ENCODE data around the gene SLC41A1.
"Not testable (repeated sequence)": the region's sequence is repeated elsewhere in the genome, so short reads cannot be mapped to it uniquely, and the experiment has no call there.

The SLC41A1 gene

GRCh38 chr1:205812878-205813754 is at the start of gene SLC41A1:
Gene SLC41A1, minus strand, starts transcription at chr1:205813198. Its CDS starts 2,757 bp downstream, at chr1:205810441.
- peak; percentile 70 for DNase-seq

DNA sequence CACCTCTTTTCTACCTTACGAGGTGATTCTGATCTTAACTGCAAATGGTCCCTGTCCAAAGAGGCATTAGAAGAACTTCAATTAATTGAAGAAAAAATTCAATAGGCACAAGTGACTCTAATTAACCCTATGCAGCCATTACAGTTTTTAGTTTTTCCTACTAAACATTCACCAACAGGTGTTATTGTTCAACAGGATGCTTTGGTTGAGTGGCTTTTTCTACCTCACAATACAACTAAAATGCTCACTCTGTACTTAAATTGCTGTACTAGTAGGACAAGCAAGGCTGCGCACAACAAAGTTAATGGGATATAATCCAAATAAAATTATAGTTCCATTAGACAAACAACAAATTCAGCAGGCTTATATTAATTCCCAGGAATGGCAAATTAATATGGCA is 48.5 kb upstream of the SLC41A1 start:
- DNase-seq = no peak

- DNase-seq = no peak
Observed at GRCh38 chr1:205858141-205858961, 45.4 kb upstream of the SLC41A1 start.

GRCh38 chr1:205857501-205857900 is 44.5 kb upstream of the SLC41A1 start:
- not testable (repeated sequence) for DNase-seq

GRCh38 chr1:205856433-205856832 is 43.4 kb upstream of the SLC41A1 start:
- no peak for DNase-seq

DNA sequence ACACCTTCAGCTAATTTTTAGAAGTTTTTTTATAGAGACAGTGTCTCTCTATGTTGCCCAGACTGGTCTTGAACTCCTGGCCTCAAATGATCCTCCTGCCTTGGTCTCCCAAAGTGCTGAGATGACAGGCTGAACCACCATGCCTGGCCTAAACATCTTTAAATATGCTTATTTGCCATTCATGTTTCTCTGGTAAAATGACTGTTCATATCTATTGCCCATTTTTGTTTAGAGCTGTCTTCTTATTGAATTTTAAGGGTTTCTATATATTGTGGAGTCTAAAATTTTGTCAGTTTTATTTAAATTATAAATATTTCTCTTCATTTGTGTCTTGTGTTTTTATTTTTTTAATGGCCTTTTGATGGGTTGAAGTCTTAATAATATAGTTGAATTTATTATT is 40.0 kb upstream of the SLC41A1 start:
- DNase-seq = no peak

DNA sequence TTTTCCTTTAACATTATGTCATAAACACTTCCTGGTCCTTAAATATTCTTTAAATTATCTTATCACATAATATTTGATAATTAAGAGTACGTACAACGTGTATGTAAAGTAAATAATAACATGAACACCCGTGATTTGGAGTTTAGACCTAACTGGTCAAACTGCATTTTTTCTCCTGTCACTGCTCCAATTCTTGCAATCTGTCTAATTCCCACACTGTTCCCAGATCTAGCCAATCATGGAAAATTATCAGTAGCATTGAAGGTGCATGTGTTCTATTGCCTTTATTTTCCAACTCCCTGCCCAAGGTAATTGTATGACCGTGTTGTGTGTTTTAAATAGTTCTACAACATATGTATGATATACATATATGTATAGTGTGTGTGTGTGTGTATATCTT is 39.0 kb upstream of the SLC41A1 start:
- DNase-seq = no peak

- DNase-seq = no peak
Observed at GRCh38 chr1:205849619-205850355, 36.8 kb upstream of the SLC41A1 start, which contains the start of gene PM20D1. Gene PM20D1, minus strand, starts transcription at chr1:205850132. Its CDS starts 60 bp downstream, at chr1:205850072.

- no peak for DNase-seq
Observed at GRCh38 chr1:205843036-205843859, 30.2 kb upstream of the SLC41A1 start.

- no peak for DNase-seq
Observed at GRCh38 chr1:205842229-205842628, 29.2 kb upstream of the SLC41A1 start.

GRCh38 chr1:205840146-205840923 is 27.3 kb upstream of the SLC41A1 start:
- DNase-seq = no peak

GRCh38 chr1:205837382-205837970 is 24.5 kb upstream of the SLC41A1 start:
- no peak for DNase-seq

DNA sequence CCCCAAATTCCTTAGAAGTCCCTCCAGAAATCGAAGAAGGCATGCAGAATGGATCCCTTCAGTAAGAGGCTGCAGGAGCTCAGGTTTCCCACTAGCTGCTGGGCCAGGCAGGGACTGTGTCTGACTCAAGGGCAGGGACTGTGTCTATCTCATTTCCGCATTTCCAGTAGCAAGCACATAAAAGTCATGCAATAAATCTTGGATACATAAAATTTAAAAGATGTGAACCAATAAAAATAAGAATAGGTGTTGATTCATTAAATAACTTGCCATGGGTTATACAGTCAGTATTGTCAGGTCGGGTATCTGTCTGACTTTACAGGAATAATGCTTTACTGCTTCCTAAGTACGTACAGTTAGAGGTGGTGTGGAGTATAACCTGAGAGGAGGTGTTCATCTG is 21.8 kb upstream of the SLC41A1 start:
- no peak for DNase-seq

DNA sequence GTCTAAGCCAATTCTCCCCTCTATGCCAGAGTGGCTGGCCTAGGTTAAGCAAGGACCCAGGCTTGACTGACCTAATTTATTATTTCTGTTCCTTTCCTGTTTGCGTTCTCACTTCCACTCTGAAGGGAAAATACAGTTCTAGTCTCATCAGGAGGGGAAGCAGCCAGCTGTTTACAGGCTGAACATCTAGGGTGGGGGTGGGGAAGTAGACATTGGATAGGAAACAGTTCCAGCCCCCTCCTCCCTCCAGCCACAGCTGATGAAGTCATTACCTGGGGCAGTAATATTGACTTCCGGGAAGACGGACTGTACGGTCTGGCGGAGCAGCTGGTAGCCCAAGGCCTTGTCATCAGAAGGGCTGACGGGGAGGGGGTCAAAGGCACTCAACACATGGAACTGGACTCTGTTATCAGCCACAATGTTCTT is 19.3 kb upstream of the SLC41A1 start:
- DNase-seq = no peak

DNA sequence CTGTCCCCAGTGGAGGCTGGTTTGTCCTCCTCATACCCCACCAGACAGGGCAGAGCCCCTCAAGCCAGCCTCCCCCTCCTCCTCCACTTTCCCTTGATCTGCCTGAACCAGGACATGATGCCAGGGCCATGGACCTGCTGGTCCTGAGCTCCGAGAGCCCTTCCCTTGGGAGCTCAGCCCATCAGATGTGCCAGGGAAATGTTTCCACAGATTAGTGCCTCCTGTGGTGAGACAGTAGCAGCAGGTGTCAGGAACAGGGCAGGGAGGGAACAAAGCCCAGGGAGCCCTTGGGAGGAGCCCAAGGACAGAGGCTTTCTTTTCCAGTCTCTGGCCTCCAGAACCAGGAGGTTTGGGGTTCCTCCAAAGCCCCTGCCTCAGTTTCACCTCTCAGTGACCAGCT is 14.6 kb upstream of the SLC41A1 start:
- no peak for DNase-seq

GRCh38 chr1:205826995-205827394 is 14.0 kb upstream of the SLC41A1 start:
- no peak for DNase-seq

DNA sequence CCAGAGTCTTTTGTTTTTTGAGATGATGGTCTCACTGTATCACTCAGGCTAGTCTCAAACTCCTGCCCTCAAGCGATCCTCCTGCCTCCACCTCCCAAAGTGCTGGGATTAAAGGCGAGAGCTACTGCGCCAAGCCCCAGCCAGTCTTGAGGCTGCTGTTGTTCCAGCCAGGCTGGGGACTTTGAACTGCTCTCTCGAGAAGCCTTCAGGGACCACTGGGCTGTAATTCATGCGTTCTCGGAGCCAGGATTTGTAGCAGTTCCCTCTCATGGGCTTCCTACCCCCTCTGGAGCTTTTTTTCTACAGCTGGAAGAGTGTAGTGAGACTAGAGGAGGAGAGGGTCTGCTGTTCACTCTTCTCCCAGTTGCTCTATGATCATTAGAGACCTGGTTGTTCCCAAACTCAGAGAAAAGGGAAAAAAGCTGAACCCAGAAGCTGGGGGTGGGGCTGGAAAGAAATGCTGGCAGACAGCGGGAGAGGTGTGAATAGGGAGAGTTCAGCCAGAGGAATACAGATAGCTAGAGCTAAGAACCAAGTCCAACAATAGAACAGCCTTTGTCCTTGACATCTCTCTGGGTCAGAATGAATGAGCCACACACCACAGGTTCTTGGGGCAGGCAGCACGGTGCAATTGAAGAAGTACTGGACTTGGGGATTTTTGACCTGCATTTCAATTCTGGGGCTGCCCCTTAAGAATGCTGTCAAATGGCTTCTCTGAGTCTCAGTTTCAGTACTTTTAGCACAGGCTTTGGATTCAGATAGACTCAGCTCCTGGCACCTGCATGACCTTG is 13.2 kb upstream of the SLC41A1 start:
- DNase-seq = no peak

DNA sequence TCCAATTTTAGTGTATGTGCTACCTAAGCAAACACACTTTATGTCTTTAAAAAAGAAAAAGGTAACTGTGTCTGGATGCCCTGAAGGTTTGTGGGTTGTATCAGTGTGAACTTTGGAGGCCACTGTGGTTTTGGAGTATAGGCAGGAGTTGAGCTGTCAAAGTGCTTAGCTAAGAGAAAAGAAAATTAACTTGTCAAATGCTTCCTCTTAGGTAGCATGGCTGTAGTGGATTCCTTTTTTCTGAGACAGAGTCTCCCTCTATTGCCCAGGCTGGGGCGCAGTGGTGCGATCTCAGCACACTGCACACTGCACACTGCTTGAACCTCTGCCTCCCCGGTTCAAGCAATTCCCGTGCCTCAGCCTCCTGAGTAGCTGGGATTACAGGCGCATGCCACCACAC is 11.2 kb upstream of the SLC41A1 start:
- DNase-seq = no peak

GRCh38 chr1:205823260-205823659 is 10.3 kb upstream of the SLC41A1 start:
- not testable (repeated sequence) for DNase-seq

- no peak for DNase-seq
Observed at GRCh38 chr1:205822397-205822796, 9.4 kb upstream of the SLC41A1 start.

Data from NCI-H2029 (cell line).